Panc1 (cell line): ENCODE measurements around the gene CCND3.

Experiments used
- CTCF ChIP-seq: fragments of 450-650 bp; IDR thresholded peaks from 2 replicates; pipeline ENCODE4 v1.5.1; 2017; ENCODE audit warnings: mild to moderate bottlenecking
- POLR2AphosphoS5 ChIP-seq: IDR thresholded peaks from 2 replicates; pipeline ENCODE4 v1.6.1; 2012; ENCODE audit warnings: mild to moderate bottlenecking, low read depth, low read length, moderate library complexity
- REST ChIP-seq, 2 experiments: IDR thresholded peaks; 2 replicates each; pipeline ENCODE4 v1.6.1; 2011 to 2012; ENCODE audit warnings: low read depth in 2 of 2, control low read depth in 1 of 2, low read length in 1 of 2, mild to moderate bottlenecking in 1 of 2, moderate library complexity in 1 of 2; ENCODE audit not compliant: insufficient read depth in 1 of 2
- TCF7L2 ChIP-seq: IDR thresholded peaks from 2 replicates; pipeline ENCODE4 v1.6.1; 2011; ENCODE audit warnings: mild to moderate bottlenecking, low read depth, low read length, inconsistent platforms

DNA sequence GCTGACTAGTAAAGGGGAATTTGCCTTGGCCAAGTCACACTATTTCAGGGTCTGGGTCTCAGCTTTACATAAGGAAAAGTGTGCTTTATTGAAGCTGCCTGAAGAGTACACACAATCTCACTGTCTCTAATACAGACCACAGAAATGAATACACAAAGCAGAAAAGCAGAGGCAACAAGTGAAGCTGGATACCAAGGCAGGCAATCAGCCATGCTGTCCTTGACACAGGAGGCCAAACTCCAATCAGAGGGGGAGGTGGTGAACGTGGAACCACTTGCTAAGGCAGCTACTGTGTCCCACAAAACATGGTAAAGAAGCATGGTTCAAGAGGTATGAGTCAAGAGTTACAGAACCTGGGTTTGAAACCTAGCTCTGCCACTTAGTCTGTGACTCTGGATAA lies 21.8 kb upstream of the CCND3 start:
- TF ChIP-seq POLR2AphosphoS5 (no peak), CTCF (no peak), TCF7L2 (no peak), REST (IDR thresholded peaks at IDR 0.05; ENCODE audit: insufficient read depth in 1 of 2, low read depth in 2 of 2, low read length in 1 of 2) (no peak)
